Natural killer cell (primary cell): Measurements from ENCODE around the gene HIVEP3. TPM values are rescaled to one million over a fixed set of nuclear protein-coding genes. Genes with fewer than 3 reads are reported as not detected.
A peak's percentile ranks its signal among the peaks of the same experiment; 100 is the strongest.

ENCODE experiments used
- ATAC-seq, 3 donors: fragments of 150-1000 bp in 2 of 3; fragments of 200-7000 bp in 1 of 3; cut with Tn5 transposase; 1 replicate in 1 of 3; 2 replicates in 2 of 3; pipeline ENCODE4 v1.10.0; 2021; ENCODE audit warnings: mild to moderate bottlenecking in 2 of 3, moderate library complexity in 2 of 3
- DNase-seq, 2 donors: peaks; one replicate each; pipeline versions ENCODE4 v3.0.0 to v3.0.0-alpha.2; 2013 to 2021; ENCODE audit warnings: mixed read lengths in 1 of 2
- H3K27ac ChIP-seq: one replicate; pipeline ENCODE4 v1.5.1; 2013; ENCODE audit warnings: mild to moderate bottlenecking, low read length
- H3K27me3 ChIP-seq: one replicate; pipeline ENCODE4 v1.6.1; 2013; ENCODE audit warnings: low read length; ENCODE audit not compliant: control insufficient read depth, insufficient read depth
- H3K36me3 ChIP-seq: one replicate; pipeline ENCODE4 v1.6.1; 2013; ENCODE audit warnings: low read length; ENCODE audit not compliant: control insufficient read depth, insufficient read depth
- H3K4me1 ChIP-seq: one replicate; pipeline ENCODE4 v1.6.1; 2013; ENCODE audit warnings: low read length; ENCODE audit not compliant: control insufficient read depth, insufficient read depth
- H3K4me3 ChIP-seq: one replicate; pipeline ENCODE4 v1.5.1; 2013; ENCODE audit warnings: low read length
- H3K9me3 ChIP-seq: one replicate; pipeline ENCODE4 v1.6.1; 2013; ENCODE audit warnings: low read length; ENCODE audit not compliant: control insufficient read depth, insufficient read depth
- H3K27ac Mint-ChIP-seq, 2 donors: one replicate each; pipeline ENCODE4 v1.8.0; 2022; ENCODE audit warnings: mild to moderate bottlenecking in 2 of 2, mixed read lengths in 2 of 2, moderate library complexity in 1 of 2
- H3K27me3 Mint-ChIP-seq, 2 donors: one replicate each; pipeline ENCODE4 v1.8.0; 2022; ENCODE audit warnings: low read depth in 2 of 2, mixed read lengths in 2 of 2
- H3K36me3 Mint-ChIP-seq: one replicate; pipeline ENCODE4 v1.8.0; 2022; ENCODE audit warnings: mixed read lengths
- H3K4me1 Mint-ChIP-seq, 2 donors: one replicate each; pipeline ENCODE4 v1.8.0; 2022; ENCODE audit warnings: mixed read lengths in 2 of 2
- H3K4me3 Mint-ChIP-seq: one replicate; pipeline ENCODE4 v1.8.0; 2022; ENCODE audit warnings: mild to moderate bottlenecking, moderate library complexity, mixed read lengths
- H3K9me3 Mint-ChIP-seq, 2 donors: one replicate each; pipeline ENCODE4 v1.8.0; 2022; ENCODE audit warnings: mixed read lengths in 2 of 2
- WGBS: methylation state at CpG from one replicate; pipeline ENCODE4 v1.1.7; 2013; ENCODE audit warnings: missing lambda C conversion rate; ENCODE audit not compliant: insufficient coverage; 5-methylcytosine and 5-hydroxymethylcytosine counted together
- intact Hi-C: fragments of 100-400 bp; cut with micrococcal nuclease; formaldehyde crosslinking; loops from one replicate; pipeline ENCODE4 v1.14.2; 2022
- total RNA-seq, 4 donors: library from RNA; stranded (reverse); fragments of 120-200 nt in 1 of 4; gene quantifications; one replicate each; pipeline versions ENCODE4 v1.2.3 to v1.2.4, GENCODE V29; 2013 to 2022
- TF ChIP-seq, protein P1 (sequence below): fragments of 200-600 bp; IDR thresholded peaks from one replicate; pipeline ENCODE4 v1.8.0; 2022; ENCODE audit warnings: antibody characterized with exemption

Gene HIVEP3
- total RNA-seq, 3 donors from 2014 or later (not counting 1 experiment from before 2014, with no cell fraction given) = 26.2 to 35.2 (median 29.8) TPM

DNA sequence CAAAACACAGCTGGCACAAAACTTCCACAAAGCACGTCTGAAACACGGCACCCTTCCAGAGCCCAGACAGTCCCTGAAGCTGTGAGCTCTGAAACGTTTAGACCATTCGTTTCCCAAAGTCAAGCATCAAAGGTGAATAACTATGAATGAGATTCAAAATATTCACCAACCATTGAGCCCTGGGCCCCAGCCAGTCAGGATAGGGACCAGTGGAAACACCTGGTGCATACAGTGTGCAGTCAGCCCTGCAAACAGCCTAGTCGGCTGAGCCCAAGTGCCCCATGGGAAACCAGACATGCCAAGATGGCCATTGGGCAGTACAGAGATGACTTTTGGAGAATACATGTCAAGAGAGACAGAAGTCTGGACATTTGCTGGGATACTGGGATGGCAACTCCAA lies 343.9 kb downstream of the HIVEP3 start:
- H3K4me3 ChIP-seq = no peak overlapping the region
- Mint-ChIP-seq H3K36me3 (no peaks in the 10 kb centered on the region), H3K4me1 (peaks cover 16 to 20% of the 10 kb centered on the region in 2 donors), H3K9me3 (no peaks in the 10 kb centered on the region), H3K27me3 (no peaks in the 10 kb centered on the region), H3K4me3 (no peak overlapping the region), H3K27ac (no peak overlapping the region)
- H3K27me3 ChIP-seq = no peaks in the 10 kb centered on the region
- H3K36me3 ChIP-seq = no peaks in the 10 kb centered on the region
- intact Hi-C loops = loop anchor here (1.0 to 10.0 kb wide), 5 partner anchors 238 to 598 kb away; no protein-coding TSS in a partner anchor
- ATAC-seq (no peak), DNase-seq (no peak)
- no peak overlapping the region for H3K27ac ChIP-seq
- H3K4me1 ChIP-seq = peaks cover 10% of the 10 kb centered on the region
- H3K9me3 ChIP-seq = no peaks in the 10 kb centered on the region
- 72% methylated on average over 5 of the region's 5 CpGs for WGBS
- TF ChIP-seq, protein P1, sequence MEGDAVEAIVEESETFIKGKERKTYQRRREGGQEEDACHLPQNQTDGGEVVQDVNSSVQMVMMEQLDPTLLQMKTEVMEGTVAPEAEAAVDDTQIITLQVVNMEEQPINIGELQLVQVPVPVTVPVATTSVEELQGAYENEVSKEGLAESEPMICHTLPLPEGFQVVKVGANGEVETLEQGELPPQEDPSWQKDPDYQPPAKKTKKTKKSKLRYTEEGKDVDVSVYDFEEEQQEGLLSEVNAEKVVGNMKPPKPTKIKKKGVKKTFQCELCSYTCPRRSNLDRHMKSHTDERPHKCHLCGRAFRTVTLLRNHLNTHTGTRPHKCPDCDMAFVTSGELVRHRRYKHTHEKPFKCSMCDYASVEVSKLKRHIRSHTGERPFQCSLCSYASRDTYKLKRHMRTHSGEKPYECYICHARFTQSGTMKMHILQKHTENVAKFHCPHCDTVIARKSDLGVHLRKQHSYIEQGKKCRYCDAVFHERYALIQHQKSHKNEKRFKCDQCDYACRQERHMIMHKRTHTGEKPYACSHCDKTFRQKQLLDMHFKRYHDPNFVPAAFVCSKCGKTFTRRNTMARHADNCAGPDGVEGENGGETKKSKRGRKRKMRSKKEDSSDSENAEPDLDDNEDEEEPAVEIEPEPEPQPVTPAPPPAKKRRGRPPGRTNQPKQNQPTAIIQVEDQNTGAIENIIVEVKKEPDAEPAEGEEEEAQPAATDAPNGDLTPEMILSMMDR = no peak

DNA sequence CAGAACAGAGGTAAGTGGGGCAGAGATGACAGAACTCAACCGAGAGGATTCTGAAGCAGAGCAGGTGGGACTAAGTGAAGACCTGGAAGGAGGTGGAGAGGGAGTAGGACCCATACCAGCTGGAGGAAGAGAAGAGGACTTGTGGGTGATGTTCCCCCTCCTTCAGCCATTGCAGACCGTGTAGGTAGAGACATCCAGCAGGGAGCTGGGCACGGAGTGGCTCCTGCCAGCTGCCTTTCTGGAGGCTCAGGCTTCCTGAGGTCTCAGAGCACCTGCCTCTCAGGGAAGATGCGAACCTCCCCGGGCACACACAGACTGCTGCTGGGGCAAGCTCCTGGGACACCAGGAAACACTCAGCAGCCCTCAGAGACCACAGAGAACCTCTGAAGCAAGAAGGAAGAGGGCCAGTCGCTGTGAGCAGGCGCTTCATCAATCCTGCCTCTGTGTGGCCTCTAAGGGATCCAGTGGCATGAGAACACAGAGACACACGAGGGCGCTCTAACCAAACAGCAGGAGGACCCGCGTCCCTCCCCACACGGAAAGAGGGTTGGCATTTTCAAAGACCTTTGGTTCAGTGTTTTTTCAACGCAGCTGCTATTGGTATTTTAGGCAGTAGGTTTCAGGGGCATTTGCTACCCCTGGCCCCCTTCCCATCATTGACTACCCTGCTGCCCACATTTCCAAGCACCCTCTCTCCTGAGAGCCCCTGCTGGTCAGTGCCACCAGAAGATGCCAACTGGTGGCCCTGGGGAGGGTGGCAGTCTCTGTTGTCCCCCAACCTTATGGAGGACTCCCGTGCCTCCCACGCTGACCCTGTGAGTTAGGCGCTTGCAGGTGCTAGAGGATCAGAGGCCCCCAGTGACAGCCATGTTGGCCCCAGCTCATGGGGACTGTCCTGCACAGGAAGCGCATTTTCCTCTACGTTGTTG lies 344.7 kb downstream of the HIVEP3 start:
- DNase-seq (peak; percentile 73 to 92), ATAC-seq (peak; percentile 88 to 99 (median 99))
- TF ChIP-seq, protein P1 = peak; percentile 93
- WGBS = 28% methylated on average over 18 of the region's 18 CpGs
- Mint-ChIP-seq H3K9me3 (no peaks in the 10 kb centered on the region), H3K4me3 (no peak overlapping the region), H3K27me3 (no peaks in the 10 kb centered on the region), H3K4me1 (peaks cover 19% of the 10 kb centered on the region in 2 donors), H3K27ac (peak overlapping the region in 1 of 2 donors; percentile 44), H3K36me3 (no peaks in the 10 kb centered on the region)
- Histone ChIP-seq H3K4me3 (no peak overlapping the region), H3K27ac (no peak overlapping the region), H3K9me3 (no peaks in the 10 kb centered on the region), H3K36me3 (no peaks in the 10 kb centered on the region), H3K4me1 (peaks cover 10% of the 10 kb centered on the region), H3K27me3 (no peaks in the 10 kb centered on the region)
- intact Hi-C loops = loop anchor here (1.0 to 10.0 kb wide), 5 partner anchors 239 to 599 kb away; no protein-coding TSS in a partner anchor

DNA sequence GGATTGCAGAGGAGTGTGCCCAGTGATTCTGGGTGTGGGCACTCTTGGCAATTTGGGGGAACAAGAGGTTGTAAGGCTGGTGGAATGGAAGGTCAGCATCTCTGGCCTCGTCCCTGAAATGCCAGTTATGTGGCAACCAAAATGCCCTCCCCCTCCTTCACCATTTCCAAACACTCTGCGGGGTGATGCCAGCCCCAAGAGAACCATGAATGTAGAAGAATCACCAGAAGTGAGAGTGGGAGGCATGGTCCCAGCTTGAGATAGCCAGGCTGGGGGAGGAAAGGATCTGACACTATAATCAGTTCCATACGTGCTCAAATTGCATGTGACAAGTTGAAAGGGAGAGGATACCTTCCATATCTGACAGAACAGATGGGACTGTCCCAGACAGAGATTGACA lies 345.5 kb downstream of the HIVEP3 start:
- Mint-ChIP-seq H3K36me3 (no peaks in the 10 kb centered on the region), H3K4me3 (no peak overlapping the region), H3K4me1 (peaks cover 16 to 17% of the 10 kb centered on the region in 2 donors), H3K27me3 (no peaks in the 10 kb centered on the region), H3K9me3 (no peaks in the 10 kb centered on the region), H3K27ac (peak overlapping the region in 1 of 2 donors; percentile 44)
- DNase-seq (no peak), ATAC-seq (no peak)
- 100% methylated on average over 2 of the region's 3 CpGs for WGBS
- peaks cover 10% of the 10 kb centered on the region for H3K4me1 ChIP-seq
- no peak overlapping the region for H3K4me3 ChIP-seq
- H3K27me3 ChIP-seq = no peaks in the 10 kb centered on the region
- no peak overlapping the region for H3K27ac ChIP-seq
- H3K36me3 ChIP-seq = no peaks in the 10 kb centered on the region
- TF ChIP-seq, protein P1 = no peak
- H3K9me3 ChIP-seq = no peaks in the 10 kb centered on the region
- intact Hi-C loops = loop anchor here (10.0 kb wide), 3 partner anchors 292 to 512 kb away; no protein-coding TSS in a partner anchor
